ENCODE results near the gene TRAPPC8. TPM values are rescaled to one million over a fixed set of nuclear protein-coding genes. Genes with fewer than 3 reads are reported as not detected.
A peak's percentile ranks its signal among the peaks of the same experiment; 100 is the strongest.

Gene TRAPPC8
- total and polyA plus RNA-seq, 7 donors: 17.1 to 36.8 (median 30.5) TPM

DNA sequence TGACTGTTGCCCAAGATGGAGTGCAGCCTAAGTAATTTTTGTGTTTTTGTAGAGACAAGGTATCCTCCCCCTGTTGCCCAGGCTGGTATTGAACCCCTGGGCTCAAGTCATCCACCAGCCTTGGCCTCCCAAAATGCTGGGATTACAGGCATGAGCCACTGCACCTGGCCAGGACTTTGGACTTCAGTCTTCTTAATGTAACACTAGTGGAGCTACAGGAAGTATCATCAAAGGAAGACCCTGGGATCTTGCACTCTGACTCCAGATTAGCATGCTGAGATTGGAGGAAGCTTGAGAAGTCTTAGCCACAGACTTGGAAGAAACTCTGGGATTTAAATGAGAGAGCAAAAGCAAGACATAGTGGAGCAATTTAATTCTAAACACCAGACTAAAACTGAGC lies 37.9 kb upstream of the TRAPPC8 start:
- H3K4me1 ChIP-seq: no peaks in the 10 kb centered on the region
- H3K9me3 ChIP-seq: no peaks in the 10 kb centered on the region
- H3K27me3 ChIP-seq (ENCODE audit: insufficient read depth in 3 of 3, low read length in 2 of 3): no peaks in the 10 kb centered on the region
- no peak overlapping the region for H3K27ac ChIP-seq
- DNase-seq (no peak), ATAC-seq (no peak)
- intact Hi-C loops (cut with DNase I): no loop called here
- H3K4me3 ChIP-seq: no peak overlapping the region
- H3K36me3 ChIP-seq (ENCODE audit: insufficient read depth in 1 of 2, low read depth in 1 of 2): no peaks in the 10 kb centered on the region
- TF ChIP-seq, protein P1, sequence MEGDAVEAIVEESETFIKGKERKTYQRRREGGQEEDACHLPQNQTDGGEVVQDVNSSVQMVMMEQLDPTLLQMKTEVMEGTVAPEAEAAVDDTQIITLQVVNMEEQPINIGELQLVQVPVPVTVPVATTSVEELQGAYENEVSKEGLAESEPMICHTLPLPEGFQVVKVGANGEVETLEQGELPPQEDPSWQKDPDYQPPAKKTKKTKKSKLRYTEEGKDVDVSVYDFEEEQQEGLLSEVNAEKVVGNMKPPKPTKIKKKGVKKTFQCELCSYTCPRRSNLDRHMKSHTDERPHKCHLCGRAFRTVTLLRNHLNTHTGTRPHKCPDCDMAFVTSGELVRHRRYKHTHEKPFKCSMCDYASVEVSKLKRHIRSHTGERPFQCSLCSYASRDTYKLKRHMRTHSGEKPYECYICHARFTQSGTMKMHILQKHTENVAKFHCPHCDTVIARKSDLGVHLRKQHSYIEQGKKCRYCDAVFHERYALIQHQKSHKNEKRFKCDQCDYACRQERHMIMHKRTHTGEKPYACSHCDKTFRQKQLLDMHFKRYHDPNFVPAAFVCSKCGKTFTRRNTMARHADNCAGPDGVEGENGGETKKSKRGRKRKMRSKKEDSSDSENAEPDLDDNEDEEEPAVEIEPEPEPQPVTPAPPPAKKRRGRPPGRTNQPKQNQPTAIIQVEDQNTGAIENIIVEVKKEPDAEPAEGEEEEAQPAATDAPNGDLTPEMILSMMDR (IDR thresholded peaks at IDR 0.05): no peak

DNA sequence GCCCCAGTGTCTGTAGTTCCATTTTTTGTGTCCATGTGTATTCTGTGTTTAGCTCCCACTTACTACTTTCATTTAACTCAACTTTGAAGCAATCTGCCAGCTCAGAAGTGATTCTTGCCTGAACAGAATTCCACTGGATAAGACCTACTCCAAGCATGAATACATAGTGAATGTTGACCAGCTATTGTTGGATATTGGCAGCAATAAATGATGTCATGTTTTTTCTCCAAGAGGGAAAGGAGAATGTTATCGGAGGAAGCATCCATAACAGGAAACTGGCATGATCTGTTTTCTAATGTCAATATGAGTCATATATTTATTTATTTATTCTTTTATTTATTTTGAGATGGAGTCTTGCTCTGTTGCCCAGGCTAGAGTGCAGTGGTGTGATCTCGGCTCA lies 36.8 kb upstream of the TRAPPC8 start:
- DNase-seq (no peak), ATAC-seq (no peak)
- intact Hi-C loops (cut with DNase I): loop anchor here (5.0 kb wide), 2 partner anchors 237 to 427 kb away; no protein-coding TSS in a partner anchor
- Histone ChIP-seq H3K4me3 (no peak overlapping the region), H3K27ac (no peak overlapping the region), H3K36me3 (ENCODE audit: insufficient read depth in 1 of 2, low read depth in 1 of 2) (no peaks in the 10 kb centered on the region), H3K4me1 (no peaks in the 10 kb centered on the region), H3K27me3 (ENCODE audit: insufficient read depth in 3 of 3, low read length in 2 of 3) (no peaks in the 10 kb centered on the region), H3K9me3 (no peaks in the 10 kb centered on the region)
- 90 to 94% (median 91%) methylated on average over 2 of the region's 2 CpGs for WGBS, 3 donors
- TF ChIP-seq, protein P1 (IDR thresholded peaks at IDR 0.05): no peak

DNA sequence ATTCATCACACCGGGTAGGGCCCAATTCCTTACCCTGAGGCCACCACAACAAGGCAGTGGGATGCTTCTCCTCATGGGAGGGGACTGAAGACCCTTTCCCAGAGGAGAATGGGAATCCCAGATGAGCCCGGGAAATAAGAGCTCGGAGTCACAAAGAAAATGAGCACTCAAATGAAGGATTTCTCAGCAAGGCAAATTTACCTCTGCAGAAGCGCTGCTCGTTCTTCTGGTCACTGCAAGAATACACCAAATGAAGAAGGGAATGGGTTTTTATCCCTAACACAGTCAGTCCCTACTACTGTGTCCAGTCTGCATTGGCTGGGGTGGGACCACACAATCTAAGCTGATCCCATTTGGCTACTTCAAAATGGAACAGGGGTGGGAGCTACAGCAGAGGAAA lies 35.7 kb upstream of the TRAPPC8 start:
- no peak overlapping the region for H3K4me3 ChIP-seq
- TF ChIP-seq, protein P1 (IDR thresholded peaks at IDR 0.05): no peak
- no peaks in the 10 kb centered on the region for H3K4me1 ChIP-seq
- 89 to 90% (median 89%) methylated on average over 5 of the region's 5 CpGs for WGBS, 3 donors
- ATAC-seq: no peak
- no peaks in the 10 kb centered on the region for H3K27me3 ChIP-seq (ENCODE audit: insufficient read depth in 3 of 3, low read length in 2 of 3)
- peaks cover 5% of the 10 kb centered on the region for H3K9me3 ChIP-seq
- intact Hi-C loops (cut with DNase I): loop anchor here (5.0 kb wide), 2 partner anchors 236 to 426 kb away; no protein-coding TSS in a partner anchor
- H3K27ac ChIP-seq: no peak overlapping the region
- no peak for DNase-seq
- H3K36me3 ChIP-seq (ENCODE audit: insufficient read depth in 1 of 2, low read depth in 1 of 2): no peaks in the 10 kb centered on the region

DNA sequence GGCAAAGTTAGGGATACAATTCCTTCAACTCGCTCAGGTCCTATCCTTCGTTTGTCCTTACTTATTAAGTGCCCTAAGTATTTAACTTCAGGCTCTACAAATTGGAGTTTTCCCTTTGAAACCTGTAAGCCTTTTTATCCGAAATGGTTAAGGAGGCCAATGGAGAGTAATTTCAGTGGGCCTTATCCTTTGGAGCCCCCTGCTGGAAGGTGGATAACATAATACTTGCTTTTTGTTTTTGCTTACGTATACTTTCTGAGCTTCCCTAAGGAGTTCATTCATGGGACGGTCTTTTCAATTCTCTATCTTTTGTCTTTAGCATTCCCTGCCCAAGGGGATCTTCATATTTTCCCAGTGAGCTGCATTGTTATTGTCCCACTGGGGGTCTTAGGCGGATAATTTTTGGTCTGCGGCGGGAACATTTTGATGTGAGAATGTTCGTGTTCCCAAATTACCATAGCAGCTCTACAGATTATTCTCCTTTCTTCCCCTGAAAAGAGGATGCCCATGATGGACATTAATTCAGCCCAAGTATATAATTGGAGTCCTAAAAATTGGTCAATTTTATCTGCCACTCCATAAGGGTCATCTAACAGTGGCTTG lies 34.4 kb upstream of the TRAPPC8 start:
- no peaks in the 10 kb centered on the region for H3K4me1 ChIP-seq
- H3K27me3 ChIP-seq (ENCODE audit: insufficient read depth in 3 of 3, low read length in 2 of 3): no peaks in the 10 kb centered on the region
- intact Hi-C loops (cut with DNase I): loop anchor here (2.0 to 5.0 kb wide), 3 partner anchors 235 to 425 kb away; no protein-coding TSS in a partner anchor
- H3K27ac ChIP-seq: no peak overlapping the region
- peaks cover 5% of the 10 kb centered on the region for H3K9me3 ChIP-seq
- TF ChIP-seq, protein P1 (IDR thresholded peaks at IDR 0.05): peak; percentile 73
- no peaks in the 10 kb centered on the region for H3K36me3 ChIP-seq (ENCODE audit: insufficient read depth in 1 of 2, low read depth in 1 of 2)
- ATAC-seq (peak in 3 of 4 donors; percentile 71 to 93 (median 77)), DNase-seq (no peak)
- H3K4me3 ChIP-seq: no peak overlapping the region
- WGBS, 3 donors: 53 to 63% (median 56%) methylated on average over 9 of the region's 9 CpGs

DNA sequence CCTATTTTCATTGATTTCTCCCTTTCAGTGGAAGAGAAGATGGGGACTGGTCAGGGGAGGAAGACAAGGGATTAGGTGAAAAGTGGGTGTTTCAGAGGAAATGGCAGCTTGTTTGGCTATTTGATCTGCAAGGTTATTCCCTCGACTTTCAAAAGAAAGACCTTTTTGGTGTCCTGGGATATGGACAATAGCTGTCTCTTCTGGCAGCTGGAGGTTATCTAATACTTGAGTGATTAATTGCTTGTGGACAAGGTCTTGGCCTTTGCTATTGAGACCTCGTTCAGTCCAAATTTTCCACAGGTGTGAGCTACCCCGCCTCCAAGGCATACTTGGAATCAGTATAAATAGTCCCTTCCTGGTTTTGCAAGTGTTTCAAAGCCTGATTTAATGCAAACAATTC lies 33.3 kb upstream of the TRAPPC8 start:
- no peak overlapping the region for H3K4me3 ChIP-seq
- intact Hi-C loops (cut with DNase I): loop anchor here (2.0 to 5.0 kb wide), 3 partner anchors 234 to 424 kb away; no protein-coding TSS in a partner anchor
- H3K4me1 ChIP-seq: no peaks in the 10 kb centered on the region
- peaks cover 5% of the 10 kb centered on the region for H3K9me3 ChIP-seq
- H3K36me3 ChIP-seq (ENCODE audit: insufficient read depth in 1 of 2, low read depth in 1 of 2): no peaks in the 10 kb centered on the region
- DNase-seq (no peak), ATAC-seq (no peak)
- 44 to 48% (median 48%) methylated on average over 3 of the region's 3 CpGs for WGBS, 3 donors
- TF ChIP-seq, protein P1 (IDR thresholded peaks at IDR 0.05): no peak
- H3K27ac ChIP-seq: no peak overlapping the region
- H3K27me3 ChIP-seq (ENCODE audit: insufficient read depth in 3 of 3, low read length in 2 of 3): no peaks in the 10 kb centered on the region

Measured in psoas muscle (tissue), 8 donors.